Measurements from ENCODE around the gene WAC. TPM values are rescaled to one million over a fixed set of nuclear protein-coding genes. Genes with fewer than 3 reads are reported as not detected.

The WAC gene
- total RNA-seq, 2 donors from 2014 or later = 43.8 to 58.3 TPM

DNA sequence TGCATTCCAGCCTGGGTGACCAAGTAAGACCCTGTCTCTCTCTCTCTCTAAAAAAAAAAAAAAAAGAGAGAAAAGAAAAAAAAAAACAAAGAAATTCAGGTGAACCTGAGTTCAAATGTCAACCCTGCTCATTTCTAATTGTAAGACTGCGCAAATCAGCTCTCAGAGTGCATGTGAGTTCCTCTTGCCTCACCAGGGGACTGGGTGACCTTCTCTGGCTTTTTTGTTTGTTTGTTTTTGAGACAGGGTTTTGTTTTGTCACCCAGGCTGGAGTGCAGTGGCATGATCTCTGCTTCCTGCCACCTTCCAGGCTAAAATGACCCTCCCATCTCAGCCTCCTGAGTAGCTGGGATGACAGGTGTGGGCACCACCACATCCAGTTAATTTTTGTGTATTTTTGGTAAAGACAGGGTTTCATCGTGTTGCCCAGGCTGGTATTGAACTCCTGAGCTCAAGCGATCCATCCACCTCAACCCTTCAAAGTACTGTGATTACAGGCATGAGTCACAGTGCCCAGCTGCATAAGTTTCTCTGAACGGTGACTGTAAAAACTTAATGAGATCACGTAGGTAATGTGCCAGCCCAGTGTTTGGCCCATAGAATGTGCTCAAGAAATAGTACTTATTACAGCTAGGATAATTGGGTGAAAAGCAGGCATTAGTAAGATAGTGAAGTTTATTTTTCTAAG, 99.1 kb downstream of the WAC start:
- WGBS, 2 donors = 84 to 85% methylated on average over 5 of the region's 5 CpGs
- H3K36me3 ChIP-seq (replicated peaks in 1 of 2; ENCODE audit: insufficient read depth in 1 of 2, low read depth in 2 of 2) = no peaks in the 10 kb centered on the region
- H3K9me3 ChIP-seq = no peaks in the 10 kb centered on the region
- no peaks in the 10 kb centered on the region for H3K4me1 ChIP-seq
- no peak for TF ChIP-seq POLR2A (IDR thresholded peaks at IDR 0.05)
- TF ChIP-seq, protein P1, sequence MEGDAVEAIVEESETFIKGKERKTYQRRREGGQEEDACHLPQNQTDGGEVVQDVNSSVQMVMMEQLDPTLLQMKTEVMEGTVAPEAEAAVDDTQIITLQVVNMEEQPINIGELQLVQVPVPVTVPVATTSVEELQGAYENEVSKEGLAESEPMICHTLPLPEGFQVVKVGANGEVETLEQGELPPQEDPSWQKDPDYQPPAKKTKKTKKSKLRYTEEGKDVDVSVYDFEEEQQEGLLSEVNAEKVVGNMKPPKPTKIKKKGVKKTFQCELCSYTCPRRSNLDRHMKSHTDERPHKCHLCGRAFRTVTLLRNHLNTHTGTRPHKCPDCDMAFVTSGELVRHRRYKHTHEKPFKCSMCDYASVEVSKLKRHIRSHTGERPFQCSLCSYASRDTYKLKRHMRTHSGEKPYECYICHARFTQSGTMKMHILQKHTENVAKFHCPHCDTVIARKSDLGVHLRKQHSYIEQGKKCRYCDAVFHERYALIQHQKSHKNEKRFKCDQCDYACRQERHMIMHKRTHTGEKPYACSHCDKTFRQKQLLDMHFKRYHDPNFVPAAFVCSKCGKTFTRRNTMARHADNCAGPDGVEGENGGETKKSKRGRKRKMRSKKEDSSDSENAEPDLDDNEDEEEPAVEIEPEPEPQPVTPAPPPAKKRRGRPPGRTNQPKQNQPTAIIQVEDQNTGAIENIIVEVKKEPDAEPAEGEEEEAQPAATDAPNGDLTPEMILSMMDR (IDR thresholded peaks at IDR 0.05) = no peak
- H3K27ac ChIP-seq = no peak overlapping the region
- no peak overlapping the region for H3K4me3 ChIP-seq
- ATAC-seq (no peak), DNase-seq (no peak)
- no peaks in the 10 kb centered on the region for H3K27me3 ChIP-seq
- intact Hi-C loops (cut with DNase I) = no loop called here

DNA sequence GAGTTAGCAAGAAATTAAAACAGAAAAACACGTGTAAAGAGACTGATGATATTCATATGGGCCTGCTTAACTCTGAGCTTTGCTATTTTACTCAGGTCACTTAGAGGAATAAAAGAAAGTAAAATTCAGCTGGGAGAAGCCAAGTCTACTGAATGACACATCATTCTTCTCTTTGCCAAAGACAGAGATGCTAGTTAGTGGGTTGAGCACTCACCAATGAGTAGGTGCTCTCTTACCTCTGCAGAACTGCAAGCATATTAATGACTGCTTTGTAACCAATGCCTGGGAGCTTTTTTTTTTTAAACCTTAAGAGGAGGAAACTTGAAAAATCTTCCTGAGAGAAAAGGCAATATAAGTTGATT, 99.6 kb downstream of the WAC start:
- Histone ChIP-seq H3K4me3 (no peak overlapping the region), H3K9me3 (no peaks in the 10 kb centered on the region), H3K36me3 (replicated peaks in 1 of 2; ENCODE audit: insufficient read depth in 1 of 2, low read depth in 2 of 2) (no peaks in the 10 kb centered on the region), H3K27ac (no peak overlapping the region), H3K27me3 (no peaks in the 10 kb centered on the region), H3K4me1 (no peaks in the 10 kb centered on the region)
- intact Hi-C loops (cut with DNase I) = no loop called here
- ATAC-seq (no peak), DNase-seq (no peak)
- no peak for TF ChIP-seq POLR2A (IDR thresholded peaks at IDR 0.05)
- TF ChIP-seq, protein P1 (IDR thresholded peaks at IDR 0.05) = no peak
- 89 to 100% methylated on average over 1 of the region's 1 CpG for WGBS, 2 donors

DNA sequence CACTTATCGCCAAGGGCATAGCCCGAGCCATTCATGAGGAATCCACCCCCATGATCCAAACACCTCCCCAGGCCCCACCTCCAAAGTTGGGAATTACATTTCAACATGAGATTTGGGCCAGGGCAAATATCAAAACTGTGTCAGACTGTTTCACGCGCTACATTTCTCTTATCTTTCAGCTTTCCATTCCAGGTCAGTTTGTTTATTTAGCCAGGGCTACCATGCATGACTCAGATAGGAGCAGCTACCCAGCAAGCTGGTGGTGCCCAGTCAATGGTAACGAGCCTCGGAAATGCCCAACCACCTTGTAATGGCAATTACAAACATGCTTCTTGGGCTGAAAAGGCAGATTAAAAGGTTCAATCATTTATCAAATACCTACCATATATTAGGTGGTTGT, 100.8 kb downstream of the WAC start:
- Histone ChIP-seq H3K9me3 (no peaks in the 10 kb centered on the region), H3K27ac (no peak overlapping the region), H3K27me3 (no peaks in the 10 kb centered on the region), H3K4me3 (no peak overlapping the region), H3K4me1 (no peaks in the 10 kb centered on the region), H3K36me3 (replicated peaks in 1 of 2; ENCODE audit: insufficient read depth in 1 of 2, low read depth in 2 of 2) (no peaks in the 10 kb centered on the region)
- WGBS, 2 donors = 33 to 50% methylated on average over 6 of the region's 6 CpGs
- TF ChIP-seq, protein P1 (IDR thresholded peaks at IDR 0.05) = no peak
- no peak for TF ChIP-seq POLR2A (IDR thresholded peaks at IDR 0.05)
- DNase-seq = peak in 2 of 4 donors; percentile 13 to 22
- no peak for ATAC-seq
- intact Hi-C loops (cut with DNase I) = no loop called here

DNA sequence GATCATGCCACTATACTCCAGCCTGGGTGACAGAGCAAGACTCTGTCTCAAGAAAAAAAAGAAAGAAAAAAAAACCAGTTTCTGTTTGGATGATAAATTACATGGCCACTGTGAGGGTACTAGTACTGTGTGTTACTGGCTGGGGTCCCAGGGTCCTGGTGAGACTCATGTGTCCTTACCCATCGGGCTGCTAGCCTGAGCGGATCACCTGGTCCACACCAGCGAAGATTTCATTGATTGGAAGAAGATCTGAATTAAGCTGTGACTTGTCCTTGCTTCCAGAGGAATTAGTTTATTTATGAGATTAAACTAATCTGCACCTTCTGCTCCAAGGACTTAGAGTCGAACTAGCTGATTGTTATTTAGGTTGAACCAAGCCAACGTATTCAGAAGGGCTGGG, 104.4 kb downstream of the WAC start:
- Histone ChIP-seq H3K4me1 (no peaks in the 10 kb centered on the region), H3K27me3 (no peaks in the 10 kb centered on the region), H3K27ac (no peak overlapping the region), H3K4me3 (no peak overlapping the region), H3K9me3 (no peaks in the 10 kb centered on the region), H3K36me3 (replicated peaks in 1 of 2; ENCODE audit: insufficient read depth in 1 of 2, low read depth in 2 of 2) (no peaks in the 10 kb centered on the region)
- WGBS, 2 donors = 49 to 51% methylated on average over 5 of the region's 5 CpGs
- intact Hi-C loops (cut with DNase I) = no loop called here
- no peak for DNase-seq
- ATAC-seq = no peak
- no peak for TF ChIP-seq POLR2A (IDR thresholded peaks at IDR 0.05)
- TF ChIP-seq, protein P1 (IDR thresholded peaks at IDR 0.05) = no peak

DNA sequence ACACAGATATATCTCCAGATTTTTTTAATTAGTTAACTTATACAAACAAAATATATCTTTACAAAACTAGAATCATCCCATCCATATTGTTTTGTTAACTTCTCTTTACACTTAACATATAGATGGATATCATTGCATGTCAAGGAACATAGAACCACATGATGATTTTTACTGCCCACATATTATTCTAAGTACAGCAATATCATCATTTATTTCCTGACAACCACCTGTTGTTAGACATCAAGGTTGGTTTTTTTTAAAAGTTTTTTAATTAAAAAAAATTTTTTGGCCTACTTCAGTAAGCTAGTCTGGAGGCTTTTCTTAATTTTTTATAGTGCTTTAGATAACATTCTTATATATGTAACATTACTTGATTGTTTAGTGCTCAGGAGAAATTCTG, 105.5 kb downstream of the WAC start:
- intact Hi-C loops (cut with DNase I) = no loop called here
- Histone ChIP-seq H3K27me3 (no peaks in the 10 kb centered on the region), H3K4me1 (no peaks in the 10 kb centered on the region), H3K4me3 (no peak overlapping the region), H3K36me3 (replicated peaks in 1 of 2; ENCODE audit: insufficient read depth in 1 of 2, low read depth in 2 of 2) (no peaks in the 10 kb centered on the region), H3K27ac (no peak overlapping the region), H3K9me3 (no peaks in the 10 kb centered on the region)
- TF ChIP-seq POLR2A (IDR thresholded peaks at IDR 0.05) = no peak
- DNase-seq (no peak), ATAC-seq (no peak)

Measured in body of pancreas (tissue), 4 donors.